GM21447 (cell line): ENCODE measurements around the gene DSCAML1.
"Not testable (repeated sequence)": the region's sequence is repeated elsewhere in the genome, so short reads cannot be mapped to it uniquely, and the experiment has no call there.

Experiments
- ATAC-seq: cut with Tn5 transposase; IDR thresholded peaks from one replicate; pipeline ENCODE4 v1.9.1; 2021; ENCODE audit not compliant: unreplicated experiment

DSCAML1 gene

DNA sequence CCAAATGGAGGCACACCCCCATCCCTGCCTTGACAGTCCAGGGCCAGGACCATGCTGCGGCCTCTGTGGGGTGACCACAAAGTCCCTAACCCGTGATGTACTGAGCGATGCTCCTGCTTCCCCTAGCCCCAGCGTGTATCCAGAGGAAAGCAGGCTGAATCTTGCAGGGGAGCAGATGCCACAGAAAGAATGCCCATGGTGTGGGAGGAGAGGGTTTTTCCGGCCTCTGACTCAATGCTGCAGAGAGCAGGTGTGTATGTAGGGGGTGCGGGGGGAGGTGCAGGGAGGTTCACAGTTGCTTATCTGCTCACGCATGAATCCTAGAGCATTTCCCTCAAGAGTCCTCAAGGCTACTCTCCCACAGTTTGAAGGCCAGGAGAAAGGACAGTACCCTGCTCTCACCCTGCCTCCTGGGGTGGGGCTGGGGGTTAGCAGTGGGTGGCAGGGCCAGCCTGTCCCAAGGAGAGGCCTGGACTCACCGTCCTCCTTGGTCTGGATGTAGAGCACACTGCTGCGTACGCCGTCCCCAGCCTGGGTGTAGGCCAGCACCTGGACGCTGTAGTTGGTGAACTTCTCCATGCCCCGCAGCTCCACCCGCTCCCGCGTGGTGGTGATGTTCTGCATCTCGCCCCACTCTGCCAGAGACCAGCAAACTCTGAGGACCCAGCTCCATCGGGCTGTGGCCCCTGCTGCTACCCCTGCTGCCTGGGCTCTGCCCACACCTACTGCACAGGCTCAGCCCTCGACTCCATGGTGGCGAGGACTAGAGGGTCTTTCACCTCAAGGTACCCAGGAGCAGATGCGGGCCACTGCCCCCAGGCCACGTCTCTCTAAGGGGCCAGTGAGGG lies 338.5 kb downstream of the DSCAML1 start:
- ATAC-seq: peak; percentile 41

DNA sequence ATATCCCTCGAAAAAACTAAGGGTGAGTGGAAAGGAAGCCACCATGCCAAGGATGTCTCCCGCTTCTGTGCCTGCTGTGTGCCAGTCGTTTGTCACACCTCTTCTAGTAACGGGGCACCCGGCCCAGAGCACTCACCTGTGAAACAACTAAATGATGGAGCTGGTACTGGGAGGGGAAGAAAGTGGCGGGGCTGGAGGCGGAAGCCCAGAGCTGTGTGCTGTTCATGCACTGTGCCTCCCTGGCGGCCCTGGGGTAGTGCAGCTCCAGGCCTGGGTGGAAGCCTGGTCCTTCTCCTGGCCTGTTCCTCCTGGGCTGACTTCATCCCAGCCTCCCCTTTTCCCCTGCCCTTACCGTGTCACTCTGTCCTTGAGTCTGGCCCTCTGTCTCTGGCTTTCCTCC lies 339.2 kb downstream of the DSCAML1 start:
- peak; percentile 32 for ATAC-seq

DNA sequence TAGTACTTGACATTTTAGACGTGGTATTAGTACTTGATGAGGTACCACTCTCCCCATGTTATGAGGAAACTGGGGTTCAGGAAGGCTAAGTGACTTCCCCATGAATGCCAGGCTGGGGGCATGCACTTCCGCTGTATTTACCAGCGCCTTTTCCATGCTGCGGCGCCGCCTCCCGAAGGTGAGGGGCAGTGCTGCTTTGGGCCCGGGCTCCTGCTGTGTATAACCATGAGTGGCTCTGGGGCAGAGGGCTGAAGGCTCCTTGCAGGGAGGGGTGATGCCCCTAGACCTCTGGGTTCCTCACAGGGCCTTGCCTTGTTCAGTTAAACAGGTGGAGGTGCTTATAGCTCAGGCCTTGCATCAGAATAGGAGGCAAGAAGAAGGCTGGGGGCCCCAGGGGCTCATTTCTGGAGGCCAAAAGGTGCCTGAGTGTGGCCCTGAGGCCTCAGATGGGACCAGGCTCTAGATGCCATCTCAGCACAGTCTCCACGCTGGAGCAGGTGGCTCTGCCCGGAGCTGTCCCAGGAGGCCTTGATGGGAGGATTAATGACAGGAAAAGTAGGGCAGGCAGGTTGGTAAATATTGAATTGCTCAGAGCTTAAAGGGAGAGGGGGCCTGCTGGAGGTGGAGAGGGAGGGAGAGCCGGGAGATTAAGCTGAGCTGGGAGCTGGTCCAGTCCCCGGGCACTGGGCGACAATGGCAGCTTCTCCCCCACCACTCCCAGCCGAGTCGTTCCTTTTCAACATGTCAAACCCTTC lies 339.8 kb downstream of the DSCAML1 start:
- no peak for ATAC-seq

DNA sequence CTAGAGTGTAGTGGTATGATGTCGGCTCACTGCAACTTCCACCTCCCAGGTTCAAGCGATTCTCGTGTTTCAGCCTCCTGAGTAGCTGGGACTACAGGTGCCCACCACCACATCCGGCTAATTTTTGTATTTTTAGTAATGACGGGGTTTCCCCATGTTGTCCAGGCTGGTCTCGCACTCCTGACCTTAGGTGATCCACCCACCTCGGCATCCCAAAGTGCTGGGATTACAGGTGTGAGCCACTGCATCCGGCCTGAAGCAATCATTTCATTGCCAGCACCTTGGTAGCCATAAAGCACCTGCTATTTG lies 340.3 kb downstream of the DSCAML1 start:
- ATAC-seq: not testable (repeated sequence)

DNA sequence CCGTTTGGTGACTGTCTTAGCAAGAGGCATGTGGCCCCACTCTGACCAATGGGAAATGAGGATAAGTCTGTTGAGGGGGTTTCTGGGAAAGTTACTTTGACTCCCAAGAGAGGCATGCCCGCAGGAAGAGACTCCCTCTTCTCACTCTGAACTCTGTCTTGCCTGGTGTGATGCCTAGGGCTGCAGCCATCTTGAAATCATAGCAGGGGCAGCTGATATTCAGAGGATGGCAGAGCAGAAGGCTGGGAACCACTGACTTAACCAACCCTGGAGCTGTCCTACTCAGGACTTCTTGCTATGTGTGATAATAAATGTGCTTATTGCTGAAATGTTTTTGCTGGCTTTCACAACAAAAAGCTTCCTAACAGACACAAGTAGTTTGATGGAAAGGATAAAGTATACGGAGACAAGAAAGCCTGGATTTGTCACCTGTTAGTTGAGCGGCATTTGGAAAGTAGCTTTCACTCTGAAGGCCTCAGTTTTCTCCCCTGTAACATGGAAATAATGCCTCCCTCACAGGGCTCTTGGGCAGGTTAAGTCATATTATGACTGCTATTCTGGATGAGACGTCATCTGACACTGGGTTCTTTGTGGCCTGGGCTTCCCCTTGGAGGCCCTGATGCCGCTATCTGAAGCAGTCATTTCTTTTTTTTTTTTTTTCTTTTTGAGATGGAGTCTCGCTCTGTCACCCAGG lies 340.8 kb downstream of the DSCAML1 start:
- peak; percentile 66 for ATAC-seq

DNA sequence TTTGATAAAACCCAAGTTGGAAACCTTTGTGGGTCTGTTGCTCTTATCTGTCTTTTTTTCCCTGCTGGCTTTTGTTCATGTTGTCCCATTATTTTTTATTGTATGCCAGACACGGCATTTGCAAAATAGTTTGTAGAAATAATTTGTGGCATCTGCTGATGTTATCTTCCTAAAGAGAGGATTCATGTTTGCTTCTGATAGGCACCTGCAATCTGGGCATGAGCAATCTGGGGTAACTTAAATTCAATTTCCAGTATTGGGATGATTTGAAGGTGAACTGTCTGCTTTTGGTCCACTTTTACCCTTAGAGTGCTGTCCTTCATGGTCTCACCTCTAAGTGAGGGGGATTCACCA lies 342.5 kb downstream of the DSCAML1 start:
- ATAC-seq: no peak

DNA sequence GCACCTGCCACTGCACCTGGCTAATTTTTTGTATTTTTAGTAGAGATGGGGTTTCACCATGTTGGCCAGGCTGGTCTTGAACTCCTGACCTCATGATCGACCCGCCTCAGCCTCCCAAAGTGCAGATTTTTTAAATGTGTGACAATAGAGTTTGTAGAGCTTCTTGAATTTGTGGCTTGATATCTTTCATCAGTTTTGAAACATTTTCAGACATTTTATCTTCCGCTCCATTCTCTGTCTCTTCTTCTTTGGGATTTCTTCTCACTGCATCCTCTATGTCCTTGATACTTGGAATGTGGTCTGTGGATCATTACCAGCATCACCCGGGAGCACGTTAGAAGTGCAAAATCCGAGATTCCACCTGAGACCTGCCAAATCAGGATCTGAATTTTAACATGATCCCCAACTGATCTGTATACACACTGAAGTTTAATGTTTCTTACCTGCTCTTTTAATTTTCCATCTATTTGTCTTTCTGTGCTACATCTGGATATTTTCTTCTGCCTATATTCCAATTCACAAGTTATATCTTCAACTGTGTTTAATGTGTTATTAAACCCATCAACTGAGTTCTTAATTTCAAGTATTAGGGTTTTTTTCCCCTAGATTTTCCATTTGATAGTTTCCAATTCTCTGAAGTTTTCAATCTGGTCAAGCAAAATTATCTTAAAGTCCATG lies 343.0 kb downstream of the DSCAML1 start:
- ATAC-seq: no peak

DNA sequence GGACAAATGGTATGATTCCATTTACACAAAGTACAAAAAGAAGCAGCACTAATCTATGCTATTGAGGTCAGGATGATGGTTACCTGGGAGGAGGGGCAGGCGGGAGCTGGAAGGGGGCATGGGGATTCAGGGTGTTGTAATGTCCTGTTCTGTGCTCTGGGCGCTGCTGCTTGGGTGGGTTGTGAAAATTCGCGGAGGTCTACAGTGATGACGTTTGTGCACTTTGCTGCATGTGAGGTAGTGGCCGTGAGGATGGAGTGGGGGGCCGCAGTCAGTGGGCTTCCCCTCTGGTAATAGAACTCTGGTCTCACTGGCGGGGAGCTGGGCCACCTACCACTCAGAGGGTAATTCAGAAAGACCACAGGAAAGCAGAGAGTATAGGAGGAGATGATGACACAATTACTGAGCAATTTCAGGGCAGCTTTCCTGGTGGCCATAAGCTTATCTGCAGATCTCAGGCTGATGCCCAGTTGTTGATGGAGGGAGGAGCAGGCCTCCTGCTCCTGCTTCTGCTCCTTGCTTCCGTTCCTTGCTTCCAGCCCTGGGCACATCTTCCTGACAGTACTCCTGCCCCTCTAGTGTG lies 347.8 kb downstream of the DSCAML1 start:
- ATAC-seq: no peak

DNA sequence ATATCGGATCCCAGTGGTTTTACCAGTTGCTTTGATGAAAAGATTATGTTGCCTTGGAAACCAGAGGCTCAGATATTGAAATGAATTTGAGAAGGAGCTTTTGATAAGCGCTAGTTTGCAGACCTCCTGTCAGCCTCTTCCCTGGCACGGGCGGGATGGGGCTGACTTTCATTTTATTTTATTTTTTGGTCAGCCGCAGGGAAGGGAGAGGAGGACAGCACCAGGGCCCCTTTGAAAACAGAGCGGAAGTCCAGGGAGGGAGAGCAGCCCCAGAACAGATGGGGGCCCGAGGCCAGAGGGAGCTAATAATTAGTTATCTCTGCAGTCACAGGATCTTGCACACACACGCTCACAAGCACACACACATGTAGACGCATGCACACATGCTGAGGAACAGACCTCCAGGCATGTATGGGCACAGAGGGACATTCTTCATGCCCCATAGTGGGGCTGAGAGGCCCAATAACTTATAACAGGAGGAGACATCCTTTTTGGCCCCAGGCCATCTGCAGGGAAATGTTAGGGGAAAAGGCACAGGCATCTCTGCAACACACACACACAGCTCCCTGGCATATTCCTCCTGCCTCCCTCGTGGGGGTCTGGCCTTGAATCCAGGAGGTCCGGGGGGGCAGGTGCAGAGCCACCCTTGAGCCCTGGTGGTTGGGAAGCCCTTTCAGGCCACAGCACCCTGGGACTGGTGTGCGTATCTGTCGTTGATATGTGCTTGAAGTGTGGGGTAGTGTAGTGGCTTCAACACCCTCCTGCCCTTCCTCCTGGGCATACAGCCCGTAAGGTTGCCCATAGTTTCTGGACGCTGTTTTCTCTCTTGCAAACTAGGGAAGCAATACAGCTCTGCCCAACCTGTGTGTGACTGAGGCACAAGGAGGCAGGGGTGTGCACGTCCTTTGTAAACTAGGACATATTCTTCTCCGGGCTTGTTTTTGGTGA lies 352.0 kb downstream of the DSCAML1 start:
- ATAC-seq: no peak

DNA sequence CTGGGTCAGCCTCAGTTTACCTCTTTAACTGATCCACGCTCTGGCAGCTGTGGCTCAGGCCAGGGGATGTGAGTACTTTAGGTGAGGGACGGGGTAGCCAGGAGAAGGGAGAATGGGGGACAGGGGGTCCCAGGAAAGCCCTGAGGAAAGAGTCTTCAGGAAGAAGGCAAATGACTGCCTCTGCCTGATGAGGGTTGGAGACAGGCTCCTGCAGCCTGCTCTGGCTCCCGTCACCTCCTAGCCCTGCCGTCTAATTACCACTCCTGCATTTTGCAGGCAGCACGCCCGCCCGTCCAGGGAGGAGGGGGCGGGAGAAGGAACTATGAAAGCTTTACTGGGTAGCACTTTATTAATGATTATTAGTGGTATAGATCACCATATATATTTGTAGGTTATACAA lies 352.8 kb downstream of the DSCAML1 start:
- no peak for ATAC-seq

DNA sequence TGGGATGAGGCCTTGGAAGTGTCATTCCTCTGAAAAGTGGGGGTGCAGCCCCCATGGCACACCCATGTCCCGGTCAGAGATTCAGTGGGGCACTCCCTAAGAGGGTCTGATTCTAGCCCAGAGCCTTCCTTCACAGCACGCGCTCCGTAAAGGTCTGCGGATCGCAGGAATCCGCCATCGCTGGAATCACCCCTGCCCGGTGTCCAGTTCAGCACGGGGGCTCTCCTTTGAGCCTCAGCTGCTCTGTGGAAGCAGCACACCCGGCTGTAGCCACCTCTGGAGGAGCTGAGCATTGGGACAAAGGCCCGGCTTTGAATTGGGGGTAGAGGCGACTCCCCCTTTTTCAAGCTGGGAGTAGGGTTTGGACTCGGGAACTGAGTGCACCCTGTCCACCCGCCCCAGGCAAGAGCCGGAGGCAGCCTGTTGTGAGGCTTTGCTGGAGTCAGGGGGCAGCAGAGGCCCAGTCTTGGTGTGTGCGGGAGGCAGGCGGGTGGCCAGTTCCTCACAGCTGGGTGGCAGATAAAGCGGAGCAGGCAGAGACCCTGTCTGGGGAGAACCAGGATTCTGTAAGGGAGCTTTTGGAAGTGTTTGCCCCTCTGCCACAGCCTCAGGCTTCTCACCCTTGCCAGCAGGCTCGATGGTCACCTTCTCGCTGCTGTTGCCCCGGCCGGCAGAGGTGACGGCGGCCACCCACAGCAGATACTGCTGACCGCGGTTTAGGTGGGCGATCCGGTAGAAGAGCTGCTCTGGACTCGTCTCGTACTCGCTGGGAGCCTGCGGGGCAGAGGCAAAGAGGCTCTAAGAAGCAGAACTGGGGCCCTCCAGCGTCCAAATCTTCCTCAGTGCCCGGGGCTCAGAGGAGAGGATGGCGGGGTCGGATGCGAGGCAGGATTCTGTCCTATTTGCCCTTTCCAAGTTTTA lies 353.5 kb downstream of the DSCAML1 start:
- no peak for ATAC-seq

DNA sequence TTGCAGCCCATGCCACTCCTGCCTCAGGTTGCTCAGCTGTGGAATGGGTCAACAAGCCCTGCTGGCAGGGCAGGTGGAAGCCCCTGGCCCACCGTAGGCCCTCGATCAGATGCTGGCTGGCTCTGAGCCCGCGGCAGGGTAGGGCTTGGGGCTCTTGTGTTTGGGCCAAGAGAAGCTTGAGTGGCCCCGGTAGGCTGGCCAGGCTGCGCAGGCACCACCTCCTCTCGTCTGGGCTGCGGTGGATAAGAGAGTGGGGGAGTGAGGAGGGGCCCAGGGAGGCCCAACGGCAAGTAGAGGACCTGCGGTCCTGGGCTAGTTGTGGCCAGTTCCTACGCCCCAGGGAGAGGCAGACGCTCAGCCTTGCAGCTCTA lies 354.2 kb downstream of the DSCAML1 start:
- ATAC-seq: no peak

DNA sequence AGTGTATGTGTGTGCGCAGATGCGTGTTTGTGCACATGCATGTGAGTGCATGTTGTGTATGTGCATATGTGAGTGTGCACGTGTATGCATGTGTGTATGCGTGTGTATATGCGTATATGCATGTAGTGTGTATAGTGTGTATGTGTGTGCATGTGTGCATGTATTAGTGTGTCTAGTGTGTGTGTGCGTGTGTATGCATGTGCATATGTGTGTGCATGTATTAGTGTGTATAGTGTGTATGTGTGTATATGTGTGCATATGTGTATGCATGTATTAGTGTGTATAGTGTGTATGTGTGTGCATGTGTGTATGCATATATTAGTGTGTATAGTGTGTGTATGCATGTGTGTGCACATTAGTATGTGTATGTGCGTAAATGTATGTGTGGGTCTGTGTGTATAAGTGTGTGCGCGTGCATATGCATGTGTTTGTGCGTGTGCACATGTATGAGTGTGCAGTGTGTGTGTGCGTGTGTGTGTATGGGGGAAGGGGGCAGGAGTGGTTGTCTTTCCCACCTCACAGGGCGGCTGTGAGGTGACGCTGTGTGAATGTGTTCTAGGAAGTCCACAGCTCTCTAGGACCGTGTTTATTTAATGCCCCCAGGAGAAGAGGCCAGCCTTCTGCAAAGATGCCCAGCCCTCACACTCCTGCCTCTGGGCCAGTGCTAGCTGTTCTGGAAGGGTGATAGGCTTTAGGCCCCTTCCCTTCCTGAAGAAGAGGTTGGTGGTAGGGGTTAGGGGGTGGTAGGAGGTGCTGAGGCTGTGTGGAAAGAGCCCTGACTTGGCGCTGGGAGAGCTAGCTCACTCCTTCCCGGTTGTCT lies 354.8 kb downstream of the DSCAML1 start:
- ATAC-seq: no peak

DNA sequence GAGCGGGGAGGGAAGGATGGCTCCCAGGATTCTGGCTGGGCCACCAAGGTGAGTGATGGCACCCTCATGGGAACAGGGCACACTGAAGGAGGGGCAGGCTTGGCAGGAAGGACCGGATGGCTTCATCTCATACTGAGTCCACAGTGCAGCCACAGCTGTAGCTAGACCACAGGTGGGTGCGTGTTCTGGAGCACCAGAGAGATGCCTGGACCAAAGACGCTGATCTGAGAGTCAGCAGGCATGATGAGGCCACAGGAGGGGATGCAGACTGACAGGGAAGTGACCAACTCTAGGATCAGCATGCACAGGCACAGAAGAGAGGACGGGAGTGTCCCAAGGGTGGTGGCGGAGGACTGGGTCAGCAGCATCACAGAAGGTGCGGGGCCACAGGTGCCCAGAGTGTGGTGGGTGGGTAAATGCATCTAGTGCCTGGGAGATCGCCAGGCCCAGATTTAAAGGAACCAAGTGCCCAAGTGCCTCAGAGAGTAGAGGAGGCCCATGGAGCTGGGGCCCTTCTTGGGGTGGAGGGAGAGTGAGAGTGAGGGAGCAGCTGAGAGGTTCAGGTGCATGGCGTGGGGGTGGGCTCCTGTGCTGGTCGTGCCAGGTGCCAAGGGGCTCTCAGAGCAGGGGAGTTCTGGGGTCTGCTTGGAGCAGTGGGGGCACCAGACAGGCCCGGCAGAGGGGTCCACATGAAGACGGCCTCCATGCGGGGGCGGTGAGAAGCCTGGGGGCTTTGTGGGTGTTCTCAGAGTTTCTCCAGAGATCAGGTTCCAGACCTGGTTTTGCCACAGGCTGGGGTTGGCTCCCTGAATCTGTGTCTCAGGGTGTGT lies 355.7 kb downstream of the DSCAML1 start:
- no peak for ATAC-seq

DNA sequence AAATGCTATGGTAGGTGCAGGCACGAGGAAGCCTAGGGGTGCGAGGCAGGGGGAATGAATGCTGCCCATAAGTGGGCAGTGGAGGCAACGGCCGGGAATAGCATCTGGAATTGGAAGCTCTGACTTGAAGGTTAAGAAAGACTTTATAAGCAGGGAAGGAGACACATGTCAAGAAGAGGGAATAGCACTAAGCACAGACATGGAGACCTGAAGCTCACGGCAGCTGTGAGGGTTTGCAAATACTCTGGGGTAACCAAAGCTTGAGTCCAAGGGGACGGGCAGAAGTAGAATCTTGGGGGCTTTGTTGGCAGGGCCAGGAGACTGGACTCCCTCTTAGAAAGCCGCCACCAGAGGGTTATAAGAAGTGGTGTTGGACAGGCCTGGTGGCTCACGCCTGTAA lies 356.8 kb downstream of the DSCAML1 start:
- ATAC-seq: no peak

DNA sequence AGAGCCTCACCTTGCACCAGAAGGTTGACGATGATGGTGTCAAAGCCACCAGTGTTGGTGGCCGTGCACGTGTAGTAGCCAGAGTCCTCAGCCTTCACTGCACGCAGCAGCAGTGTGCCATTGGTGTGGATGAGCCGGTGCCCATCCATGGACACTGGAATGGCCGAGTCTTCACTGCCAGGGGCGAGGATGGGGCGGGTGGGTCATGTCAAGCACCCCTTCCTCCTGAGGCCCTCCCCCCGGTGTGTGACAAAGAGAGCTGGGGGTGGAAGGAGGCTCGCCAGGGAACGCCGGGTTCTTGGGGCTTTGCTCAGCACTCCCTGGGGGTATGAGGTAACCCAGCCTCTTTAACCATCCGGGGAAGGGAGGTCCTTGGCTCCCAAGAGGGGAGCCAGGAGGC lies 357.8 kb downstream of the DSCAML1 start:
- no peak for ATAC-seq

DNA sequence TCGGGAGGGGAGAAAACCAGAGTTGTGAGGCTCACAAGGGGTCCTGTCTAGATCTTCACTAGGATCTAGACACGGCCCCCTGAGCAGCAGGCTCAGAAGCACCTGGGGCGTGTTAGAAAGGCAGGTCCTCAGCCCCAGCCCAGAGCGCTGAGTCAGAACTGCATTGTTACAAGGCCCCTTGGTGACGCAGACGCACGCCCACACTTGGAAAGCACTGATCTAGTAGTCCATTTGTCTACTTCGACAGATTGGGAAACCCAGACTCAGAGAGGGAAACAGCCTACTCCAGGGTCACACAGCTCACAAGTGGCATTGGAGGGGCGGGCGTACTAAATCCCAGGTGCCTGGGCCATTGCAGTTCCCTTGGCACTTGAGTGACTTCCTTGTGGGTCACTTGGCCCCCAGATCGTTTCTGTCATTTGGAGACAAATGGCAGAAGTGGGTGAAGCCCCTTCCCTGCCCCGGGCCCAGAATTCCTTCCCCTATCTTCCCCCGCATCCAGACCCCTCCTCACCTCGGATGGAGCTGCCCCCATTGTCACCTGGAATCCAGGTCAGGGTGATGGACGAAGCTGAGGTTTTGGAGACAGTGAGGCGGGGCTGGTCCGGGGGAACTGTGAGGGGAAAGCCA lies 358.5 kb downstream of the DSCAML1 start:
- no peak for ATAC-seq
